ENCODE measurements around the gene KIF1A.

- TF ChIP-seq CTCF (optimal IDR thresholded peaks at IDR 0.05 in 1 of 3, IDR thresholded peaks at IDR 0.05 in 1 of 3, conservative IDR thresholded peaks at IDR 0.05 in 1 of 3; ENCODE audit: extremely low read depth in 1 of 3, insufficient read depth in 2 of 3, low read length in 3 of 3) (no peak), EZH2 (IDR thresholded peaks at IDR 0.05; ENCODE audit: low read length) (no peak)
These were observed 88.9 kb downstream of the KIF1A start for GRCh38 chr2:240731178-240731545.
